Neutrophil (primary cell): Measurements from ENCODE around the gene FHOD3.

Experiments used
- H3K27ac ChIP-seq: fragments of 200-600 bp; sonication (generic); 2 replicates; pipeline ENCODE4 v1.5.1; 2016; ENCODE audit warnings: mild to moderate bottlenecking, moderate library complexity
- H3K27me3 ChIP-seq: fragments of 200-600 bp; sonication (generic); 2 replicates; pipeline ENCODE4 v1.6.0; 2016; ENCODE audit warnings: mild to moderate bottlenecking
- H3K36me3 ChIP-seq: fragments of 200-600 bp; sonication (generic); 2 replicates; pipeline ENCODE4 v1.5.1; 2017
- H3K4me1 ChIP-seq, 2 experiments: fragments of 200-600 bp in 1 of 2; sonication (generic) in 1 of 2; 1 replicate in 1 of 2; 2 replicates in 1 of 2; pipeline versions ENCODE4 v1.5.1 to v1.6.1; 2013 to 2016; ENCODE audit warnings: low read depth in 1 of 2, low read length in 1 of 2, mild to moderate bottlenecking in 1 of 2, moderate library complexity in 1 of 2; ENCODE audit not compliant: control insufficient read depth in 1 of 2, insufficient read depth in 1 of 2
- H3K4me3 ChIP-seq, 2 experiments: fragments of 200-600 bp in 1 of 2; sonication (generic) in 1 of 2; 1 replicate in 1 of 2; 2 replicates in 1 of 2; pipeline ENCODE4 v1.5.1; 2013 to 2016; ENCODE audit warnings: low read depth in 1 of 2, low read length in 1 of 2, mild to moderate bottlenecking in 1 of 2, moderate library complexity in 1 of 2
- H3K9me3 ChIP-seq: fragments of 200-600 bp; sonication (generic); 2 replicates; pipeline ENCODE4 v1.5.1; 2016
- CTCF ChIP-seq: fragments of 200-600 bp; sonication (generic); IDR thresholded peaks from 2 replicates; pipeline ENCODE4 v1.5.1; 2016; ENCODE audit warnings: antibody characterized with exemption

Gene FHOD3

GRCh38 chr18:36297417-36298125, at the start of gene FHOD3:
Gene FHOD3 (plus strand): TSS chr18:36297713. CDS start chr18:36297836, 123 bp downstream.
- H3K27ac ChIP-seq = no peak within 1 kb of the TSS

GRCh38 chr18:36249392-36249791, 48.1 kb upstream of the FHOD3 start:
- Histone ChIP-seq H3K9me3 (no peaks in the 10 kb centered on the region), H3K36me3 (no peaks in the 10 kb centered on the region), H3K27me3 (peaks cover 4% of the 10 kb centered on the region), H3K4me1 (no peaks in the 10 kb centered on the region), H3K4me3 (no peak overlapping the region), H3K27ac (no peak overlapping the region)
- TF ChIP-seq CTCF = no peak

More at GRCh38 chr18:36297417-36298125, at the start of gene FHOD3:
- H3K9me3 ChIP-seq = no peaks in the 10 kb centered on the region
- H3K4me1 ChIP-seq = peaks cover 3 to 12% of the 10 kb centered on the region in 2 experiments
- no peaks in the 10 kb centered on the region for H3K36me3 ChIP-seq
- no peak for TF ChIP-seq CTCF
- H3K4me3 ChIP-seq = no peak within 1 kb of the TSS
- peaks cover 99% of the 10 kb centered on the region for H3K27me3 ChIP-seq

- no peak for TF ChIP-seq CTCF
- no peaks in the 10 kb centered on the region for H3K9me3 ChIP-seq
- no peaks in the 10 kb centered on the region for H3K4me1 ChIP-seq
- H3K27ac ChIP-seq = no peak overlapping the region
- peaks cover 4% of the 10 kb centered on the region for H3K27me3 ChIP-seq
- no peaks in the 10 kb centered on the region for H3K36me3 ChIP-seq
- no peak overlapping the region for H3K4me3 ChIP-seq
Measured at GRCh38 chr18:36250827-36251226, 46.7 kb upstream of the FHOD3 start.

- Histone ChIP-seq H3K27me3 (peaks cover 10% of the 10 kb centered on the region), H3K4me3 (no peak overlapping the region), H3K36me3 (no peaks in the 10 kb centered on the region), H3K4me1 (no peaks in the 10 kb centered on the region), H3K9me3 (no peaks in the 10 kb centered on the region), H3K27ac (no peak overlapping the region)
- no peak for TF ChIP-seq CTCF
Measured at GRCh38 chr18:36255072-36255698, 42.3 kb upstream of the FHOD3 start.

- Histone ChIP-seq H3K27me3 (peaks cover 10% of the 10 kb centered on the region), H3K4me3 (no peak overlapping the region), H3K36me3 (no peaks in the 10 kb centered on the region), H3K4me1 (no peaks in the 10 kb centered on the region), H3K27ac (no peak overlapping the region), H3K9me3 (no peaks in the 10 kb centered on the region)
- no peak for TF ChIP-seq CTCF
Measured at GRCh38 chr18:36256094-36256493, 41.4 kb upstream of the FHOD3 start.
